NCI-H82 treated with DMSO at 0.1 percent for 48 hours (cell line): Measurements from ENCODE around the gene OCEL1.

ENCODE experiments used
- DNase-seq: peaks from one replicate; lab custom pipeline; 2025; ENCODE audit not compliant: unreplicated experiment; lab: John Stamatoyannopoulos, UW

Gene OCEL1

DNA sequence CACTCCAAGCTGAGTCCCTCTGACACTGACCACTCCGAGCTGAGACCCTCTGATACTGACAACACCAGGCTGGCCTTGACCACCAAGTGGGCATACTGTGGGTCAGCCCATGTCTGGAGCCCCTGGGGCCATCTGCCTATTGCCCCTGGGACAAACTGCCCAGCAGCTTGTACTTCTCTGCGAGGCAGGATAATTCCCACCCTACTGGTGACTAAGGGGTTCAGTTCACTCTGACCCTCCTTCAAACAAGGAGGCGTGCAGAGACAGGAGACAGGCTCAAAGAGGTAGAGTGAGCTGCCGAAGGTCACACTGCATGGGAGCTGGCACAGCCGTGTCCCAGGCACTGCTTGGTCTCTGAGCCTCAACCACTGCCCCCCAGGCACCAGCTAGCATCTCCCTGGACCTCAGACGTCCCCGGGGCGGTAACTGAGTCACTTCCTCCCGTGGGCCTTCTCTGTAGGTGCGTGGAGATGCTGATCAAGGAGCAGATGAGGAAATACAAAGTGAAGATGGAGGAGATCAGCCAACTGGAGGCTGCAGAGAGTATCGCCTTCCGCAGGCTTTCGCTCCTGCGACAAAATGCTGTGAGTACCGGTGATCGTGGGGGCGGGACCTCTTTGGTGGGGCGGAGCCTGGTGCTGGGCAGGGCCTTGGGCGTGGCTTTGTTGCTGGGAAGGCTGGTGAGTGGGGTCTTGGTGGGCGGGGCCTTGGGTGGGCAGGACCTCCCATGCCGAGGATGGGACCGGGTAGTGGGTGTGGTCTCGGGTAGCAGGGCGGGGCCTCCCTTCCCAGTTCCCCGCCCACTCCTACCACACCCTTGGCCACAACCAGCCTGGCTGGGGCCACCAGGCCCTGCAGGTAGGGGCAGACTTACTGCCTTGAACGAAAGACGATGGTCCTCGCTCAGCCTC lies 16.6 kb upstream of the OCEL1 start:
- DNase-seq: peak; percentile 60

DNA sequence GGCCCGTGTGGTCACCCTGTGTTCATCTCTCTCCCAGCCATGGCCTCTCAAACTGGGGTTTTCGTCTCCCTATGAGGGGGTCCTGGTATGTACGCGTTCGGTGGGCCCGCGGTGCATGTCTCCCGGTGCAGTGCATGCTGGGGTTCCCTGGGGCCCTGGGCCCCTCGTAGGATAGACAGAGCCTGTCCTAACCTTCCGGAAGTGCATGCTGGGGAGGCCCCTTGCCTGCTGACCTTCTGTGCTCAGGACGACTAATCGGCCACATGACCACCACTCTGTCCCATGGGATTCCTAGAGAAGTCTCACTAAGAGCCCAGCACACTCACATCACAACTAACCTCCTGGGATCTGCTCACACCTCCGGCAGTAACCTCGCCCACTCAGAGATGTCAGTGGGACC lies 15.7 kb upstream of the OCEL1 start:
- DNase-seq: no peak

DNA sequence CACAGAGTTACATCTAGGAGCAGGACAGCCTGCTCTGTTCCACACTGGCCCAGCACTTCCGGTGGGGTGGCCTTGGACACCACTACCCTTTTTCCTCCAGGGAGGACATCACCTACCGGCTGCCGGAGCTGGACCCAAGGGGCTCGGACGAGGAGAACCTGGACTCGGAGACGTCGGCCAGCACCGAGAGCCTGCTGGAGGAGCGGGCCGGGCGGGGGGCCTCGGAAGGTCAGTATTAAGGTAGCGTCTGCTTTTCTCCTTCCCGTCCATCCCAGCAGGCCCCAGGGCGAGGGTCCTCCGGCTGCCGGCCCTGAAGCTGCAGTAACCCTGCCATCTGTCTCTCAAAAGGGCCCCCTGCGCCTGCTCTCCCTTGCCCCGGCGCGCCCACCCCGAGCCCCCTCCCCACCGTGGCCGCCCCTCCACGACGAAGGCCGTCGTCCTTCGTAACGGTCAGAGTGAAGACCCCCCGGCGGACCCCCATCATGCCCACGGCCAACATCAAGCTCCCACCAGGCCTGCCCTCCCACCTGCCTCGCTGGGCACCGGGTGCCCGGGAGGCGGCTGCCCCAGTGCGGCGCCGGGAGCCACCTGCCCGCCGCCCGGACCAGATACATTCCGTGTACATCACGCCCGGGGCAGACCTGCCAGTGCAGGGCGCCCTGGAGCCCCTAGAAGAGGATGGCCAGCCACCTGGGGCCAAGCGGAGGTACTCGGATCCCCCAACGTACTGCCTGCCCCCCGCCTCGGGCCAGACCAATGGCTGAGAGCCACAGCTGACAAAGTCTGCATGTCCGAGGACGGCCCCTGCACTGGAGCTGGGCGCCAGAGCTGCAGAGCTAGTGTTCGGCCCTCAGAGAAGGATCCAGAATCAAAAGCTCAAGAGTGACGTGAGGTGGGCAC lies 14.2 kb upstream of the OCEL1 start:
- DNase-seq: no peak

DNA sequence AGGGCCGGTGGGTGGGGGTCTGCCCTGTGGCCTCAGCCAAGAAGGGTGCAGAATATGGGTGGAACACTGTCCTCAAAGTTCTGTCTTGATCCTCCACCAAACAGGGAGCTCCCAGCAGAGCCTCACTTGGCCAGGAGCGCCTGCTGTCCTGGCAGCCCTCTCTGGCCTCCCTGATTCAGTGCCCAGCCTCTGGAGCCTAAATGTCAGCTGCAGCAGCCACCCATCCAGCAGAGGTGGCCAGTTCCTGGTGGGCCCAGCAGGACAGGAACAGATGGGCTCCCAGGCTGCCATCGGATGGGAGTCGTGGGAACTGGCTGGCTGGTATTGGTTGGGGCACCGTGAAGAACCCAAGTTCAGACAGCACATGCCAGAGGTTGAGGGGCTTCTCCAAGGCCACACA lies 12.7 kb upstream of the OCEL1 start:
- no peak for DNase-seq

DNA sequence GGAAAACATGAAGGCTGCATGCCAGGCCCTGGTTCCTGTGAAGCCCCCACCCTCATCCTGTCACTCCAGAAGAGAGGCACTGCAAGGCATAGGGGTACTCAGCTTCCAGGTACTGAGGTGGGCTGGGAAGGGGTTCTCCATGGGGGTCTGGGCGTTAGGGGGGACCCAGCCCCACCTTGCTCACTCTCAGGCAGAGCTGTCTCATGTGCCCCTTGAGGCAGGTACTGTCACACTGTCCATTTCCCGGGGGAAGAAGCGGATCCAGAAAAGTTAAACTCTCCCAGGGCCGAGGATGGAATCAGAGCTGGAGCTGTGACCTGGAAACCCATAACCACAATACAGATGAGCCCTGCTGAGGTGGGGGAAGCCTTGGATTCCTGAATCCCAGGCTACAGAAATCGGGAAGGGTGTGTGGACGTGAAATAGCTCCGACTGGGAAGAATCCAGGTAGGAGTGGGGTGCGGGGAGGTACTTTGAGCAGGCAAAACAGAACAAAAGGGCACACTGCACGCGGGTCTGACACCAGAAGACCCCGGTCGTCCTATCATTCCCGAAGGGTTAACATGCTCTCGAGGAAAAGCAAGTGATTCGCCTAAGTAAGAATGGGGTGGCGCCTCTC lies 11.4 kb upstream of the OCEL1 start:
- no peak for DNase-seq

DNA sequence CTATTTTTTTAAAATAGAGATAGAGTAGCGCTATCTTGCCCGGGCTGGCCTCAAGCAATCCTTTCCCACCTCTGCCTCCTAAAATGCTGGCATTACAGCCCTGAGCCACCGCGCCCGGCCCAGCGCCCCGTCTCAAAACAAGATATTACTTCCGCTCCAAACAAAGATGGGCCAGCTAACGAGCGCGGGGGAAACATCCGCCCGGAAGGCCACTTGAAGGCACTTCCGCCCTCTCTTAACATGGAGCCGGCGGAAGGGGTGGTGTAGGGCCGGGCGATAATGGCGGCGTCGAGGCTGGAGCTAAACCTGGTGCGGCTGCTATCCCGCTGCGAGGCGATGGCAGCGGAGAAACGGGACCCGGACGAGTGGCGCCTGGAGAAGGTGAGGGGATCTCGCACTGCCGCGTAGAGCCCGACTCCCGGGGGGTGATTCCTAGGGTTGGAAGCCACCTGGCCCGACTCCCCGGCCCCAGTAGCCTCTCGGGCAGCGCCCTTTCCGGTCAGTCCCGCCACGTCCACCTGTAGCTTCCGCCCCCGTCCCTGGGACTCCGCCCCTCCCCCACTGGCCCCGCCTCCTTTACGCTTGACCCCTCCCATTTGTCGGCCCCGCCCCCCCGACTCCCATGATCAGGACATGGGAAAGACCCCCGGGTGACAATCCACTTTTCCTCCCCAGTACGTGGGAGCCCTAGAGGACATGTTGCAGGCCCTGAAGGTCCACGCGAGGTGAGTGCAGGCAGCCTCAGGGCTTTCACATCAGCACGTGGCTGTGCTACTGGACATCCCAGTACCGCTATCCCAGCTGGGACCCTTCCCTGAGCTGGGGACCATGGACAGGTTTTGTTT lies 10.7 kb upstream of the OCEL1 start, which contains the start of gene USE1:
Gene USE1 (plus strand): TSS at position 231 of the 845 bp plus-strand sequence. CDS start 49 bp downstream, at position 280.
- DNase-seq: peak; percentile 86

DNA sequence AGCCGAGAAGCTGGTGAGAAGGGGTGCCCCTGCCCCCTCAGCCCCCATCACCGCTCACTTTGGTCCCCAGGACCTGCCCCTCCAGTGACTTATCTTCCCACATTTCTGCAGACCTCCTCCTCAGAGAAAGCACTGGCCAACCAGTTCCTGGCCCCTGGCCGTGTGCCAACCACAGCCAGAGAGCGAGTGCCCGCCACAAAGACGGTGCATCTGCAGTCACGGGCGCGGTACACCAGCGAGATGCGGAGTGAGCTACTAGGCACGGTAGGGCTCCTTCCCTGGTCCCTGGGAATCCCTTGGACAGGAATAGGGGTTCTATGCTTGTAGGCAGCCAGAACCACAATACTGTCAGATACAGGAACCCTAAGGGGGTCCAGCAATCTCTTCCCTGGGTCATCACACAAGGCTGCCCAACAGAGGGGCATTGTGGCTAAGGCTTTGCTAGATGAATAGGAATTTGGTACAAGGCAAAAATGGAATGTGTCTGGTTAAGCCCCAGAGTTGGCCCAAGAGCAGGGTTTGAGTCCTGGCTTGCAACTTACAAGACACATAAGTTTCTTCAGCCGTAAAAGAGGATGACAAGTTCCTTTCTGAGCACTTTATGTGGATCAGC lies 9.9 kb upstream of the OCEL1 start:
- no peak for DNase-seq

DNA sequence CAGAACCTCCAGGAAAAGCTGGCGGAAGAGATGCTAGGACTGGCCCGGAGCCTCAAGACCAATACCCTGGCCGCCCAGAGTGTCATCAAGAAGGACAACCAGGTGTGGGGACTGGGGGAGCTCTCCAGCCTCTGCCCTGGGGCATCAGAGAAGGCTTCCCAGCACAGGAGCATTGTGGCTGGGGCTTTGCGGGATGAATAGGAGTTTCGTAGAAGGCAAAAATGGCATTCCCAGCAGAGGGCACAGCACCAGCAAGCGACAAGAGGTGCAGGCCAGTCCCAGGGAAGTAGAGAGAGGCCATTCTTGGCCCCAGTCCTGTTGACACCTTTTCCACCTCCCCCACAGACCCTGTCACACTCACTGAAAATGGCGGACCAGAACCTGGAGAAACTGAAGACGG lies 6.7 kb upstream of the OCEL1 start:
- DNase-seq: no peak

DNA sequence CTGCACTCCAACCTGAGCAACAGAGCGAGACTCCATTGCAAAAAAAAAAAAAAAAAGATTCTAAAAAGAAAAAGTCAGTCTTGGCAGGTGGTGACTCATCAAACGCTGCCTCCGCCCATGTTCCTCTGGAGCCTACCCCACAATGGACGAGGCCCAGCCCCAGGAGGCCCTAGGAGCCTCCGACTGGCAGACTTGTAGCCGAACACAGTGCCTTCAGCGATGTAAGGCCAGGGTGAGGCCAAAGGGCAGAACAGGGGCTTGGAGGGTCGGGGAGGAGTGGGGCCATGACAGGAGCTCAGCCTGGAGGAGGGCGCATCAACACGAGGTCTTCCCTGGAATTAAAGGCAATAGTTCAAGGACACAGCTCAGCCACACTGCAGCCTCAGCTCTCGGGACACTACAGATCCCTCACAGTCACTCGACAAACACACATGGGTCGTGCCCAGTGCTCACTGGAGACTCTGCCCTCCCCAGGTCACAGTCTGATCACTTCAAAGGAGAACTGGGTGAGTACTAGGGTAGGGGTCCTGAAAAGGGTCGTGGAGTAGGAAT lies 5.7 kb upstream of the OCEL1 start:
- DNase-seq: no peak

DNA sequence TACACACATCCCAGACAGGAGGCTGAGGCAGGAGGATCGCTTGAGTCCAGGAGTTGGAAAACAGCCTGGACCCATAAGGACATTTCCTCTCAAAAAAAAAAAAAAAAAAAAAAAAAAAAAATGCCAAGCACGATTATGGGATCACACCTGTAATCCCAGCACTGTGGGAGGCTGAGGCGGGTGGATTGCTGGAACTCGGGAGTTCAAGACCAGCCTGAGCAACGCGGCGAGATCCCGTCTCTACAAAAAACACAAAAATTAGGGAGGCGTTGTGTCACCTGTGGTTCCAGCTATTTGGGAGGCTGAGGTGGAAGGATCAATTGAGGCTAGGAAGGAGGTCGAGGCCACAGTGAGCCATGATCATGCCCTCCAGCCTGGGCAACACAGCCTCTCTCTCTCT lies 973 bp upstream of the OCEL1 start:
- no peak for DNase-seq

DNA sequence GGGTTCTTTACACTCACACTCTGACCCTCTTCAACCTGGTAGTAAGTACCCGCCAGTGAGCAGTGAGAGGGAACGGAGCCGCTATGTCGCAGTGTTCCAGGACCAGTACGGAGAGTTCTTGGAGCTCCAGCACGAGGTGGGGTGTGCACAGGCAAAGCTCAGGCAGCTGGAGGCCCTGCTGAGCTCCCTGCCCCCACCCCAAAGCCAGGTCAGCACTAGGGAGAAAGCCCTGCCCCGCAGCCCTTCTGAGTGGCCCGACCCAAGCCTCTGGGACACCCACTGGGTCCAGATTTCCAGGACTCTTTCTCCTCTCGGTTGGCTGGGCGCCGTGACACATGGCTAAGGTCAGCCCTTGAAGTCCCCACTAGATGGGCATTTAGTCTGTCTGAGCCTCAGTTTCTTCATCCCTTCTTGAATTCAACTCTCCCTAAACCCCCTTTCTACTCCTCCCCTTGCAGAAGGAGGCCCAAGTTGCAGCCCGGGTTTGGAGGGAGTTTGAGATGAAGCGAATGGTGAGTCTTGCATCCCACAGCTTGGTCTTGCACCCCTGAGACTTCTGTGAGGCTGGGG lies 1.9 kb downstream of the OCEL1 start:
- no peak for DNase-seq

DNA sequence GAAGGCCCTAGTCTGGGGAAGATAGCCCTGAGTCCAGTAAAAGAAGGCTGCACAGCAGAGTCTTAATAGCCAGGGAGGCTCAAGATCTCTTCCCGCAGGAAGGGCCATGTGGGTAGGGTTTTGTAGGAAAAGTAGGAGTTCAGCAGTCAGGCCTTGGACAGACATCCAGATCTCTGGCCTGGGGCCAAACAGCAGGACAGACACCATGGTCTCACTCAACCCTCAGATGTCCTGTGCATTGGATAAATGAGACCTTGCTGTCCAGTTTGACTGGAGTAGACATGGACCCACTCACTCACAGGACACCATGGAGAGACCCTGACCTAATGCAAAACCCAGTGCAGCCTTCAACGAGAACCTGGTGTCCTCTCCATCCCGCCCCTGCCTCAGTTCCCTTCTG lies 3.9 kb downstream of the OCEL1 start:
- DNase-seq: no peak

DNA sequence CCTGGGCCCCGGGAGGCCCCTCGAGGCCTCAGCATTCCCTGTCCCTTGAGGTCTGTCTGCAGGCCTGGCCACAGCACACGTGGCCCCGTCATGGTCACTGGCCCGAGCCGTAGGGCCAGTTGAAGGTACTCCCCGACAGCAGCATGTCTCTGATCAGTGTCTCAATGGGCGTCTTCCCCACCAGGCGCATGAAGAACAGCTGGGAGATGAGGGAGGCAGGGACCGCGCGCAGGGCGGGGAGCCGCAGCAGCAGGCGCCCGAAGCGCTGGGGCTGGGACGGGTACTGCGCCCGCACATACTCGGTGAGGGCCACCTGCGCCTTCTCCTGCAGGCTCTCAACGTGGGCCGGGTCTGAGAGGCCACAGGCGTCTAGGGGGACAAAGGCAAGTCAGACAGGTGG lies 6.2 kb downstream of the OCEL1 start:
- DNase-seq: no peak

DNA sequence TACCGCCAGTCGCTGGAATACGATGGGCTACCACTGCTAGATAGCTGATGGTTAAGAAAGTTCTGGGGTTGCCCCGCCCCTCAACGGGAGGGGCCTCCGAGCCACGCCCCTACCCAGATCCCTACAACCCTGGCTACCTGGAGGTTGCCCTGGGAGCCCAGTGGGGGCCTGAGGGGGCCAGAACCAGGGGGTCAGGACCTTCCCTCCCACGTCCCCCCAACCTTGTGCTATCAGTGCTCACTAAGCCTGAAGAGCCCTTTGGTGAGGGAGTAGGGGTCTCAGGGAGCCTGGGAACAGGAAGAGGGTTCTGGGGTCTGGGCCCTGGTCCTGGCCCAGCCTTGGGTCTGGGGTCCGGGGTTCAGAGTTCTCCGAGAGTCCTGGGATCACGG lies 8.9 kb downstream of the OCEL1 start:
- peak; percentile 86 for DNase-seq

DNA sequence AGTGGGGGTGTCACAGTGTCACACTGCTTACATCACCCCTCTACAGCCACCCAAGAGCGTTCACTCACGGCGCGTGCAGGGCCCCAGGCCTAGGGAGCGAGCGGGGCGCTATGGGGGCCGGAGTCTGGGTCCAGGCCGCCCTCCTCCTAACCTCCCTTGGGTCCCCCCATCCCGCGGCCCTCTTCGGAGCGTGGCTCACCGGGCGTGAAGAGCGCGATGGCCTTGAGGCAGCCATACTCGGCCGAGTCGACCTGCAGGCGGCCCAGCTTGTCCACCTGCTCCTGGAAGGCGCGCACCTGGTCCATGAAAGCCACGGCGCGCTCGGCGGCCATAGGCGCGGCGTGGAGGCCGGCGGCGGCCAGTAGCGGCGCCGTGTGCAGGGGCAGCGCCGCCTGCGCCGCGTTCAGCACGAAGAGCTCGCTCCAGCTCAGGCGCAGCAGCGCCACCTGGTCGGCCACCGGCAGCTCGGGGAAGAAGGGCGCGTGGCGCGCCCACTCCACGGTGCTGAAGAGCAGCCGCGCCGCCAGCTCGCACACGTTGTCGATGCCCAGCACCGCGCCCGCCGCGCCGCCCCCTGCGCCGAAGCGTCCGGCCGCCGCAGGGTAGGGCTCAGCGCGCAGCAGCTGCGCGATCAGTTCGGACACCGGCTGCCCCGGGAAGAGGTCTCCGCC lies 9.4 kb downstream of the OCEL1 start:
- no peak for DNase-seq

DNA sequence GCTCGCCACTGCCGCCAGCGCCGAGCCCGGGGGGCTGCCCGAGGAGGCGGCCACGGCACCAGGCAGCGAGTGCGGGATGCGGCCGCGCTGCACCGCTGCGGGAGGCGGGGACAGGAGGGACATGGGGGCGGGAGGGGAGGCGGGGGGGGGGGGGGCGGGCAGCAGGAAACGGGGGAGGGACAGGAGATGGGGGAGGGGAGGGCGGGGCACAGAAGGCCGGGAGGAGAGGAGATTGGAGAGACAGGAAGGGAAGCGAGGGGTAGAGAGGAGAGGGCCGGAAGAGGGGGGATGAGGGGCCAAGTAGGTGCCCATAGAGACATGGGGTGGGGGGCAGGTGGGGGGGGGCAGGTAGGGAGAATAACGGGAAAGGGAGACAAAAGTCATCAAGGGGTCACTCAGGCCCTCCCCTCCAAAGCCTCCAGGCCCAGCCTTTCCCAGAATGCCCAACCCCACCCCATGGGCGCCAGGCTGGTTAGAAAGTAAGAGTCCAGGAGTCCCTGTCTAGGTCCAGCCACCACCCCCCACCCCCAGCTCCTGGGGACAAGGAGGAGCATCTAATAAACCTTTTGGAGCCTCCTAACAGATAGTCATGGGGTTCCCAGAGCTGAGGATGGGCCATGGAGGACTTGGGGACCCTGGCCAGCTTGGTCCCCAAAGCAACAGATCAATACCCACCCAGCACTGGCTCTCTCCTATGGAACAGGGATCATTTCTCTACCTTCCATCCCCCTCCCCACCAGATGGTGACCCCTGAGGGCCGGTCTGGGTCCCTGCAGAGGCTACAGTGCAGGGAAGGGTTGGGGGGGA lies 10.1 kb downstream of the OCEL1 start:
- peak; percentile 90 for DNase-seq

DNA sequence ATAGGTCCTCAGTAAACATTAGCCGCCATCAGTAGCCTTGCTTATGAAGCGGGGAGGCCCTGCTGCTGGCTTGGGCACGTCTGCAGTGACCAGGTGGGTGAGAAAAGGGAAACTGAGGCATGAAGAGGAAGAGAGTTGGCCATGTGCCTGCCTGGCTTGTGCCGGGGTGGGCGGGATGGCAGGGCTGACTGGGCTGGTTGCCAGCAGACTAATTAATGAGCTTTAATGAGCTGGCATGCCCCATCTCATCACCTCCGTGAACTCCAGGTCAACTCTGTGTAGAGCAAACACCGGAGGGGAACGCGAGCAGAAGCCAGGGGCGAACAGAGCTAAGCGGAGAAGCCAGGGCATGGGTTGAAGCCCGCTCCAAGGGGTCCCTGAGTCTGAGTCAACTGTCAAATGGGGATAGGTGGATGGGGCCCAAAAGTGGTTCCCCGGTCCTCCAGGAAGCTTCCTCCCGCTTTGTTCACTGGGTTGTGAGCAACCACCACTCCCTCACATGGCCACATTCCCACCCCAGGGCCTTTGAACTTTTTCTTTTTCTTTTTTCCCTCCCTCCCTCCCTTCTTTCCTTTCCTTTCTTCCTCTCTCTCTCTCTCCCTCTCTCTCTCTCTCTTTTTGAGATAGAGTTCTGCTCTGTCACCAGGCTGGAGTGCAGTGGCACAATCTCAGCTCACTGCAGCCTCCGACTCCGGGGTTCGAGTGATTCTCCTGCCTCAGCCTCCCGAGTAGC lies 11.0 kb downstream of the OCEL1 start:
- peak; percentile 65 for DNase-seq
